Measurements from ENCODE around the gene LTV1. TPM values are rescaled to one million over a fixed set of nuclear protein-coding genes. Genes with fewer than 3 reads are reported as not detected.

The LTV1 gene
- polyA plus RNA-seq, 3 donors from 2014 or later: 8.1 to 23.0 (median 11.2) TPM

DNA sequence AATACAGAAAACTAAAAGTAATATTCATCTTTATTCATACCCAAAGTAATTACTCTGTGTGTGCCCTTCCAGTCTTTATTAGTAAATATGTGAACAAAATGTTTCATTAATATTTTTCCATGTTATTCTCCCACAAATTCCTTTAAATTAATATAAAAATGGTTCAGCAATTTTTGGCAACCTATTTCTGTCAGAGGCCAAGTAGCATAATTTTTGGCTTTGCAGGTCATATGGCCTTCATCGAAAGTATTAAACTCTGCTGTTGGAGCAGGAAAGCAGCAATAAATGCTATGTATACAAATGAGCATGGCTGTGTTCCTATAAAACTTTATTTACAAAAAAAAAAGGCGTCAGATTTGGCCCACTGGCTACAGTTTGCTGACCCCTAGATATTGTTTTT is 37.3 kb downstream of the LTV1 start:
- Mint-ChIP-seq H3K4me3 (no peak overlapping the region), H3K27me3 (ENCODE audit: low read depth in 3 of 3) (peaks cover 0 to 4% (median 1%) of the 10 kb centered on the region in 3 donors), H3K36me3 (peaks cover 0 to 8% (median 4%) of the 10 kb centered on the region in 3 donors), H3K27ac (no peak overlapping the region), H3K4me1 (no peaks in the 10 kb centered on the region), H3K9me3 (no peaks in the 10 kb centered on the region)
- DNase-seq: no peak

DNA sequence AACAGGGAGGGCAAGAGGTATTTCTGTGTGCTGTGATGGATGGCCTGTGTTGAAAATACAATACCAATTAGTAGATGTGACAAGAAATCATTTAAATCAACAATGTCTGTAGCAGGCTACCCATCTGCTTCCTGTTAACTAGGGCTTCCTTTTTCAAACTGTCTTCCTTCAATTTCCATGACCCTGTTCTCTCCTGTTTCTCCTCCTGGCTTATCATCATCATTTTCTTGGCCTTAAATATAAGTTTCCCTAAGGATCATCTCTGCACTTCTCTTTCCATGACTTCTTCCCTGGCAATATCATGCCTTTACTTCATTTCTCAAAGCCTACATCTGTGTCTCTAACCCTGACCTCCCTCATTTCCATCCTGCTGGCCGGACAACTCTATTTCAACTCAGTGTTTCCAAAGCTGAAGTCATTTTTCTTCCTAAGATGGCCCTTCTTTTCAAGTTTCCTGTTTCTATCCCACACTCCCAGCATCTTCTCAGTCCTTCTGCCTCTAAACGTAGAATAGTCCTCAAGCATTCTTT is 39.3 kb downstream of the LTV1 start:
- no peak overlapping the region for H3K4me3 Mint-ChIP-seq
- H3K27ac Mint-ChIP-seq: no peak overlapping the region
- peaks cover 2 to 6% (median 4%) of the 10 kb centered on the region in 3 donors for H3K36me3 Mint-ChIP-seq
- DNase-seq: no peak
- no peaks in the 10 kb centered on the region for H3K9me3 Mint-ChIP-seq
- no peaks in the 10 kb centered on the region for H3K4me1 Mint-ChIP-seq
- peaks cover 0 to 4% (median 1%) of the 10 kb centered on the region in 3 donors for H3K27me3 Mint-ChIP-seq (ENCODE audit: low read depth in 3 of 3)

DNA sequence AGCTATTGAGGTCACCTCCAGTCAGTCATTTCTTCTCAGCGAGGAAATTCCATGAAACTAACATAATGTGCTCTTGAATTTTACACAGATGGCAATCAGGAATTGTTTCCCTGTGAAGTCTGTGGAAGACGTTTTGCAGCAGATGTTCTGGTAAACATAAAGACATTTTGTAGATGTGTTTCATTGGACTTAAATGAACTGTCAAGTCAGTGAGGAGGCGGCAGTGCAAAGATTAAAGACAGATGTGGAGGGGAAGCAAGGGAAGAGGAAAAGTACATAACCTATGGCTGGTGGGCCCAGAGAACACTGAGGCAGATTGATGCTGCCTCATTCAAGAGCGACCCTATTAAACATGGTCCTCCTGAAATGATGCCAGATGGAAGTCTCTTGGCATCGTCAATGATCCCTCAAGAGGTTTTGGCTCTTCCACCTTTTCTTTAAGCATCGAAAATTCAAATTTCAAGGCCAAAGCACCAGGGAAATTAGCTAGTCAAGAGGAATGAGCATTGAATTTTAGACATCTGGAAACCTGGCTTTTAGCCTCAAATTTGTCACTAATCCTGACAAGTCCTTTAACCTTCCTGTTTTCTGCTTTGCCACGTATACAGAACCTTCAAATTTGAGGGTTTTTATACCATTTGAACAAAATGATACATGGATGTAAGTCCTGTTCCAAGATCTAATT is 41.2 kb downstream of the LTV1 start:
- DNase-seq: no peak
- Mint-ChIP-seq H3K36me3 (peaks cover 3 to 17% (median 4%) of the 10 kb centered on the region in 3 donors), H3K27me3 (ENCODE audit: low read depth in 3 of 3) (peaks cover 0 to 1% (median 0%) of the 10 kb centered on the region in 3 donors)

DNA sequence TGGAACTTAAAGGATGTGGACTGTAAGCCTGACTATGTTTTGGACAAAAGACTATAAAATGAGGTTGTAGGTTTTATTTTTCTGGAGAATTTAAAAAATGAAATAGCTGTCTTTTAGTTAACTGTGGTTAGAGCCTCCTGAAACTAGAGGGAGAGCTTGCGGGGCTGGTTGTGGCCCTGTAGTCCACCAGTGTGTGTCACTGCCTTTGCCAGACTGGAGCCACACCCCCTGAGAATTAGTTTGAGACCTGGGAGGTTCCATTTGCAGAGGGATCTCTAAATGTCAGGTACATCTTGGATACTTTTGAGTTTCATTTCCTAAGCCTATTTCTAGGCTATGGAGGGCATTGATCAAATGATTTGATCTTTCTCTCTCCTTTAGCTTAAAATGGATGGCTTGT is 42.0 kb downstream of the LTV1 start:
- Mint-ChIP-seq H3K36me3 (peaks cover 3 to 17% (median 4%) of the 10 kb centered on the region in 3 donors), H3K27me3 (ENCODE audit: low read depth in 3 of 3) (peaks cover 0 to 1% (median 0%) of the 10 kb centered on the region in 3 donors), H3K9me3 (no peaks in the 10 kb centered on the region), H3K4me3 (no peak overlapping the region), H3K27ac (no peak overlapping the region), H3K4me1 (no peaks in the 10 kb centered on the region)
- no peak for DNase-seq

More for the DNA sequence above, 41.2 kb downstream of the LTV1 start:
- Mint-ChIP-seq H3K27ac (no peak overlapping the region), H3K4me1 (no peaks in the 10 kb centered on the region), H3K9me3 (no peaks in the 10 kb centered on the region), H3K4me3 (no peak overlapping the region)

DNA sequence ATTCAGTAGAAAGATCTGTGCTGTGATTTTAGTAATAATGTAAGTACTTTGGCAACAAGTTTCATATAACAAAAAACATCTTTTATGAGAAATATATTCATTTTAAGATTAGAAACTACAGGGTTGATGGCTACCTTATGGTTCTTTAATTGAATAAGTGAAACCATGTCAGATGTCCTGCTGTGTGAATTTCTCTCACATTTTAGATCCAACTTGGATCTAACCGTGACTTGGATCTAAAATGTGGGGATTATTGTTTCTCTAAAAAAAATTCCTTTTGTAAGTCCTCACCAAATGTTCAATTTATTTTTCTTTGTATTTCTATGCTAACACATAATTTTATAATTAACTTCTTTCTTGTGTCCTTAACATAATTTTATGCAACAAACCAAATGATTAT is 51.5 kb downstream of the LTV1 start:
- Mint-ChIP-seq H3K27ac (no peak overlapping the region), H3K9me3 (no peaks in the 10 kb centered on the region), H3K4me3 (no peak overlapping the region)

DNA sequence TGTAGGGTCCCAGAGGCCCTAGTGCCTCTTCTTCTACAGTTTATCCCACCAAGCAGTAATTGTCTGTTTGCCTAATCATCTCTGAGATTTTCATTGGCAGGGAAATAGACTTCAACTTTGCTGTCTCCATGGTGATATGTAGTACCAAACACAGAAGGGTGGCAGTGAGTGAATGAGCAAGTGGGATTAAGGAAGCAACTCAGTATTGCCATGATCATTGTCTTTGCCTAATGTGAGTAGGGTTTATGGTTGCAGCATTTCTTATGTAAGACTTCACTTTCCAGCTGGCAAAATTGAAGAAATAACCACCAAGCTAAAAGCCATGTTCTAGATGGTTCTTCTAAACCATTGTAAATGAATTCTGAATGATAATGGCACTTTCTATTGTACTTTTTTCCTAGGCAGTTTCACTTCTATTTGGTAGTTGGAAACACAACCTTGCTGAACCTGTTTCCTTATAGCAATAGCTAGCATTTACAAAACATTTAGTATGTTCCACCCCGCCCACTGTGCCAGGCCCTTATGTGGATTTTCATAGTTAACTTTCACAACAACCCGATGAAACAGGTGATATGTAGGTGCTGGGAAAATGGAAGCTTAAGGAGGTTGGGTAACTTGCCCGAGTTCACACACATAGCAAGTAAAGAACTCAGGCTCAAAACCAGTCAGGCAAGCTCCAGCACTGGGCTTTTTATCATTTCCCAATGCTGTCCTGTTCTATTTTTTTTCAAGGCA is 53.2 kb downstream of the LTV1 start:
- no peaks in the 10 kb centered on the region for H3K9me3 Mint-ChIP-seq
- no peak for DNase-seq
- no peaks in the 10 kb centered on the region for H3K4me1 Mint-ChIP-seq
- H3K27ac Mint-ChIP-seq: no peak overlapping the region
- H3K27me3 Mint-ChIP-seq (ENCODE audit: low read depth in 3 of 3): peaks cover 0 to 2% (median 0%) of the 10 kb centered on the region in 3 donors
- H3K36me3 Mint-ChIP-seq: peaks cover 0 to 14% (median 7%) of the 10 kb centered on the region in 3 donors
- no peak overlapping the region for H3K4me3 Mint-ChIP-seq

More for the DNA sequence above, 51.5 kb downstream of the LTV1 start:
- Mint-ChIP-seq H3K4me1 (no peaks in the 10 kb centered on the region), H3K27me3 (ENCODE audit: low read depth in 3 of 3) (peaks cover 0 to 3% (median 2%) of the 10 kb centered on the region in 3 donors), H3K36me3 (peaks cover 0 to 7% (median 3%) of the 10 kb centered on the region in 3 donors)
- no peak for DNase-seq

DNA sequence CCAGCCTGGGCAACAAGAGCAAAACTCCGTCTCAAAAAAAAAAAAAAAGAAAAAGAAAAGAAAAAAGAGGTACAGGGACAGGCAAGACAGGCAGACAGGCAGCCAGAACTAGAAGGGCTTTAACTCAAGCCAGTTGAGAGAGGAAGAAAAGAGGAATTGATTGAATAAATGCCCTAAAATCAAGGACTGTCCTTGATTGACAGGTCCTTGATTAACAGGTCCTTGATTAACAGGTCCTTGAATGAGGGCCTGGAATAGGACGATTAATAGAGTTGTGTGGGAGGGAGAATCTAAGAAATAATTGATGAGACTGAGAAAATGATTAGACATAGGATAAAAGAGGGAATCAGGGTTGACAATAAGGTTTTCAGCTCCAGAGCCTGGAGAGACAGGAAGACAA is 57.2 kb downstream of the LTV1 start:
- Mint-ChIP-seq H3K4me3 (no peak overlapping the region), H3K9me3 (no peaks in the 10 kb centered on the region), H3K4me1 (no peaks in the 10 kb centered on the region), H3K27me3 (ENCODE audit: low read depth in 3 of 3) (peaks cover 0 to 2% (median 0%) of the 10 kb centered on the region in 3 donors), H3K27ac (no peak overlapping the region), H3K36me3 (peaks cover 0 to 18% (median 7%) of the 10 kb centered on the region in 3 donors)
- DNase-seq: no peak

DNA sequence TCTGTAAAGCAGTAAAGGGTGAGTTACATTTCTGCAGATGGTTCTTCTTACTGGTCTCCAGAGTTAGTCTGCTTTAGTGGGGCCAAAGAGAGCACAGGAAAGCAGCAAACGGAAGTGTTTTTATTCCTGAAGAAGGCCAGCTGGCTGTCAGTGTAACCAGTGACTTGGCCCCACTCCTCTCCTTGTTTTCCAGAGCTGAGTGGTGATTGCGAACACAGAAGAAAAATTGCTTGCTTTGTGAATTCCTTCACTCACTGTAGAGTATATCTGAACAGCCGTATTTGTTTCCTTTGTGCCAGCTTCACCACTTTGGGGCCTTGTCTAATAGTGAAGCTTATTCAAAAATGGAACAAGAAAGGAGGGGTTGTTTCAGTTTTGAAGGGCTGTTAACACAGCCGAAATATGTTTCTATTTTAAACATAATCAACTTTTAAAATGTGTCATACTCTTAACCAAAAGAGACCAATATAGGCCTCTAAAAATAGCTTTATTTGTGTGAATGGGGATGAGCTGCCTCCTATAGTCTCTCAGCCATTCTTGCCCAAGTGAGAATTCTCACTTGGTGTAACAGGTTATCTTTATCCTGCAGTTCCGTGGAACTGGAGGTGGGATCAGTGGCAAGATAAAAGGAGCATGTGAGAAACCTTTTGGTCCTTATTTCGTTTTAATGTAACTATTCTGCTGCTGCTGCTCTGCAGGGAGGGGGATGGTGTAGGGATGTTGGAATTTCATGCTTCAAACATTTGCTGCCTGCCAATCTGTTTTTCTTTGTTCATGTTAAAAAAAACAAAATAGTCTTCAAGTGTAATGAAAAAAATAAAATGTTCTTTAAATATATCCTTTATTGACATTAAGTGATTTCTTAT is 59.0 kb downstream of the LTV1 start:
- no peak overlapping the region for H3K27ac Mint-ChIP-seq
- peaks cover 0 to 18% (median 7%) of the 10 kb centered on the region in 3 donors for H3K36me3 Mint-ChIP-seq
- no peaks in the 10 kb centered on the region for H3K9me3 Mint-ChIP-seq
- H3K4me1 Mint-ChIP-seq: no peaks in the 10 kb centered on the region
- DNase-seq: no peak
- peaks cover 0 to 2% (median 0%) of the 10 kb centered on the region in 3 donors for H3K27me3 Mint-ChIP-seq (ENCODE audit: low read depth in 3 of 3)
- no peak overlapping the region for H3K4me3 Mint-ChIP-seq

DNA sequence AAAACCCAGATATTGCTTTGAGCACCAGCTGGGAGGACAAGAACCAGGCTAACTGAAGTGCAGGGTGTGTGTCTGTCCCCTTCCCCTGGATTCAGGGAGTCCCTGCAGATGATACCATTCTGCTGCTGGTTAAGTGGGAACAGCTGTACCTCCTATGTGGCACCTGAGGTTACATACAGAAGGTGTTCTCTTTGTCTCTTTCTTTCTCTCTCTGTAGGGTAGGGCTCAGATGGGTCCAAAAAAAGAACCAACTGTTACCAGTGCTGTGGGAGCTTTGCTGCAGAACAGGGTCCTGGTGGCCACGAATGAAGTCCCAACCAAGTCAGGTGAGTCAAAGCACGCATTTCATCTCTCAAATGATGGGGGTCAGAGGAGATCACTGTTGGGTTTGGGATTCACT is 59.7 kb downstream of the LTV1 start:
- no peak for DNase-seq
- Mint-ChIP-seq H3K36me3 (peaks cover 0 to 18% (median 7%) of the 10 kb centered on the region in 3 donors), H3K9me3 (no peaks in the 10 kb centered on the region), H3K4me3 (no peak overlapping the region), H3K27me3 (ENCODE audit: low read depth in 3 of 3) (peaks cover 0 to 2% (median 0%) of the 10 kb centered on the region in 3 donors), H3K27ac (no peak overlapping the region), H3K4me1 (no peaks in the 10 kb centered on the region)

DNA sequence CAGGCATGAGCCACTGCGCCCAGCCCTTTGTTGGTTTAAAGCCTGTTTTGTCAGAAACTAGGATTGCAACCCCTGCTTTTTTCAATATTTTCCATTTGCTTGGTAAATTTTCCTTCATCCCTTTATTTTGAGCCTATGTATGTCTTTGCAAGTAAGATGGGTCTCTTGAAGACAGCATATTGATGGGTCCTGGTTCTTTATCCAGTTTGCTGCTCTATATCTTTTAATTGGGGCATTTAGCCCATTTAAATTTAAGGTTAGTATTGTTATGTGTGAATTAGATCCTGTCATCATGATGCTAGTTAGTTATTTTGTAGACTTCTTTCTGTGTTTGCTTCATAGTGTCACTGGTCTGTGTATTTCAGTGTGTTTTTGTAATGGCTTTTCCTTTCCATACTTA is 67.9 kb downstream of the LTV1 start:
- Mint-ChIP-seq H3K9me3 (peaks cover 8 to 23% (median 20%) of the 10 kb centered on the region in 6 donors), H3K36me3 (peaks cover 10 to 31% (median 22%) of the 10 kb centered on the region in 3 donors), H3K27me3 (ENCODE audit: low read depth in 3 of 3) (peaks cover 4 to 9% (median 4%) of the 10 kb centered on the region in 3 donors), H3K4me1 (no peaks in the 10 kb centered on the region), H3K4me3 (no peak overlapping the region), H3K27ac (no peak overlapping the region)
- DNase-seq: no peak

DNA sequence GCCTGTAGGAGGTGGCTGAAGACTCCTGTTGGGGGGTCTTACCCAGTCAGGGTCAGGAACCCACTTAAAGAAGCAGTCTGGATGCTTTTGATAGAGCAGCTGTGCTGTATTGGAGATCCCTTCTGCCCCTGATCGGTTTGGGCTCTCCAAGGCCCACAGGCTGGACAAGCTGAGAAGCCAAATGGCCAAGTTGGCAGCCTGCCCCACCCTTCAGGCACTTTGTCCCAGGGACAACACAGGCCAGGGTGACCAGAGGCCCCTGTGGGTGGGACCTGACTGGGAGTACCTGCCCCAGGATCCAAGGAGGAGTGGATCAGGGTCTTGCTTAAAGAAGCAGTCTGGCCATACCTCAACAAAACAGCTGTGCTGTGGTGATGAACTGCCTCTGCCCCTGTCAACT is 69.5 kb downstream of the LTV1 start:
- Mint-ChIP-seq H3K27me3 (ENCODE audit: low read depth in 3 of 3) (peaks cover 4 to 9% (median 7%) of the 10 kb centered on the region in 3 donors), H3K9me3 (peaks cover 8 to 27% (median 20%) of the 10 kb centered on the region in 6 donors), H3K27ac (no peak overlapping the region), H3K4me1 (no peaks in the 10 kb centered on the region), H3K36me3 (peaks cover 14 to 36% (median 22%) of the 10 kb centered on the region in 3 donors), H3K4me3 (no peak overlapping the region)
- no peak for DNase-seq

Data from immature natural killer cell (primary cell).